ENCODE results near the gene FMO1.

The FMO1 gene

GRCh38 chr1:171212607-171213351 lies 35.5 kb upstream of the FMO1 start:
- no peak for DNase-seq (ENCODE audit: low read depth)
- H3K4me3 ChIP-seq (ENCODE audit: control insufficient read depth, low read depth, low read length): no peak overlapping the region
- no peak for TF ChIP-seq CTCF (conservative IDR thresholded peaks at IDR 0.05; ENCODE audit: control insufficient read depth, insufficient read depth, low read depth, low read length)

GRCh38 chr1:171213559-171214454 lies 34.5 kb upstream of the FMO1 start:
- DNase-seq (ENCODE audit: low read depth): no peak
- TF ChIP-seq CTCF (conservative IDR thresholded peaks at IDR 0.05; ENCODE audit: control insufficient read depth, insufficient read depth, low read depth, low read length): no peak
- H3K4me3 ChIP-seq (ENCODE audit: control insufficient read depth, low read depth, low read length): no peak overlapping the region

GRCh38 chr1:171217658-171218443 lies 30.4 kb upstream of the FMO1 start:
- TF ChIP-seq CTCF (conservative IDR thresholded peaks at IDR 0.05; ENCODE audit: control insufficient read depth, insufficient read depth, low read depth, low read length): no peak
- H3K4me3 ChIP-seq (ENCODE audit: control insufficient read depth, low read depth, low read length): no peak overlapping the region
- DNase-seq (ENCODE audit: low read depth): no peak

GRCh38 chr1:171218661-171219060 lies 29.6 kb upstream of the FMO1 start:
- no peak overlapping the region for H3K4me3 ChIP-seq (ENCODE audit: control insufficient read depth, low read depth, low read length)
- no peak for TF ChIP-seq CTCF (conservative IDR thresholded peaks at IDR 0.05; ENCODE audit: control insufficient read depth, insufficient read depth, low read depth, low read length)
- no peak for DNase-seq (ENCODE audit: low read depth)

- H3K4me3 ChIP-seq (ENCODE audit: control insufficient read depth, low read depth, low read length): no peak overlapping the region
- DNase-seq (ENCODE audit: low read depth): peak; percentile 55
- no peak for TF ChIP-seq CTCF (conservative IDR thresholded peaks at IDR 0.05; ENCODE audit: control insufficient read depth, insufficient read depth, low read depth, low read length)
Measured at GRCh38 chr1:171219346-171220080, 28.8 kb upstream of the FMO1 start.

- DNase-seq (ENCODE audit: low read depth): peak; percentile 89
- no peak overlapping the region for H3K4me3 ChIP-seq (ENCODE audit: control insufficient read depth, low read depth, low read length)
- no peak for TF ChIP-seq CTCF (conservative IDR thresholded peaks at IDR 0.05; ENCODE audit: control insufficient read depth, insufficient read depth, low read depth, low read length)
Measured at GRCh38 chr1:171220081-171220420, 28.2 kb upstream of the FMO1 start.

Data from fibroblast of mammary gland (primary cell).